ENCODE results near the gene TRIM74.
"Not testable (repeated sequence)": the region's sequence is repeated elsewhere in the genome, so short reads cannot be mapped to it uniquely, and the experiment has no call there.

TRIM74 gene

DNA sequence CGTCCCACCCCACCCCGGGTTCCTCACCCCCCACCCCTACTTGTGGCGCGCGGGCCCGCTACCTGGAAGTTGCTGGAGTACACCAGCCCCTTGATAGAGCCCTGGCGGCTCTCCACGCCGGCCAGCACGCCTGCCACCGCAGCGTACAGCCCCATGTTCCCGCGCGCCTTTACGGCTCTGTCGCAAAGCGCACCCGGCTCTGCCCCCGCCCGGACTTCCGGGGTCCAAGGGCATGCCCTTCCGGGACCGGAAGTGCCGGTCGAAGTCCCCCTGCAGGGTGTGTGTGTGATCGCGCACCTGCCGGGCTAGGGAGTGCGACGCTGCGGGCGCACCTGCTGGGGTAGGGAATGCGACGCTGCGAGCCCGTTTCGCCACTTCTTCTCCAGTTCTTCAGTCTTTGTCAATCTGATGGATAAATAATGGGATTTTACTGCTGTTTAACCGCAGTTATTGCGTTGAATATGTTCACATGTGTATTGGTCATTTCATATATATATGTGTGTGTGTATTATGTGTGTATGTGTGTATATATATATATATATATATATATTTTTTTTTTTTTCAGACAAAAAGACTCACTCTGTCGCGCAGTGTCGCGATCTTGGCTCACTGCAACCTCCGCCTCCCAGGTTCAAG is 14.6 kb downstream of the TRIM74 start:
- DNase-seq = not testable (repeated sequence)

DNA sequence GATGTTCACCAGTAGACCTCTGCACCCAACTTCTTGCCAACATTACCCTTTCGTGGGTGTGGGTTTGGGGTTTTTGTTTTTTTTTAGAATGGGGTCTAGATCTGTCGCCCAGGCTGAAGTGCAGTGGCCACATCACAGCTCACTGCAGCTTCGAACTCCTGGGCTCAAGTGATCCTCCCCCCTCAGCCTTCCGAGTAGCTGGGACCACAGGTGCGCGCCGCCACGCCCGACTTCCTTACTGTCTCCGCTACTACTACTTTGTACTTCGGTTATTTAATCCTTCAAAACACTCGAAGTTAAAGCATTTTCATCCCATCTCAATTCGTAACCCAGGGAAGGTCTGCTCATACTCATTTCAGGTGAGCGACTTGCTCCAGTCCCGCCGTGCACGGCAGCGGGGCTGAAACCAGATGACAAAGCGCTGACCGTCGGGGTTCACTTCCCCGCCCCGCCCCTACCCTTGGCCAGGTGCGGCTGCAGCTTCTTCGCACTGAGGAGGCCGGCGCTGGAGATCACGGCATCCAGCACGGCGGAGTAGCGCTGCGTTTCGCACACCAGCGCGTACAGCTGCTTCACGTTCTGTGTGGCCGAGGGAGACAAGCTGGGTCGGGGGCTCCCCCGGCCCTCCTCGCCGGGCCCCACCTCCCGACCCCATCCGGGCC is 15.2 kb downstream of the TRIM74 start:
- not testable (repeated sequence) for DNase-seq

DNA sequence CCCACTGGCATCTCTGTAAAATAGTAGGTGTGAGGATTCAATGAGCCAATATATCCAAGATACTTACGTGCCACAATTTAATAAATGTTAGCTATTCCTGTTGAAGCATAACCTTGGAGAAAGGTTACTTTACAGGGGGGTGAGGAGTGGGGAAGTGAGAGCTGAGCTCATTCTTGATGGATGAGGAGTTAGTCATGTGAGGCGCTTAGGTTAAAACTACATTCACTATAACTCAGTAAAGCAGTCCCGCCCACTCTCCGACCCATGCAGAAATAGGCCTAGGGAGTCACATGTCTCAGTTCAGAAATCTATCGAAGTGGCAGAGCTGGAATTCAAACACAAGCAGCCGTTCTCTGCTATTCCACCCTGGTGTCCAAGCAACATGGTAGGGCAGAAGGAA is 18.8 kb downstream of the TRIM74 start:
- not testable (repeated sequence) for DNase-seq

DNA sequence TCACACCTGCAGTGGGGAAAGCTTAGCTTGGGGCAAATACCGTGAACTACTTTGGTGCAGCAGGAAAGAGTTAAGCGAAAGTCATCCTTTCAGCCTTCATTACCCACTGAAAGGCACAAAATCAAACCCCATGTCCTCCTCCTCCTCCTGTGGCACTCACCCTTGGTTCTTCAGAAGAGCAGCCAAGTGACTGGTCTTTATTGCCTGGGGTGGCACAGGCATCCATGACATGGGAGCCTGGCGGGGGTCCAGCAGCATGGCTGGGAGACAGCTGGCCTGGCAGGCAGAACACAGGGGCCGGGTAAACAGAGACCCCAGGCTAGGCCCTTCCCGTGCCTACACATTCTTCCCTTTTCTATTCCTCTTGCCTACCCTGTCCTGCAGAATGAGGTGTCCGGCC is 19.6 kb downstream of the TRIM74 start:
- peak; percentile 0 for DNase-seq

DNA sequence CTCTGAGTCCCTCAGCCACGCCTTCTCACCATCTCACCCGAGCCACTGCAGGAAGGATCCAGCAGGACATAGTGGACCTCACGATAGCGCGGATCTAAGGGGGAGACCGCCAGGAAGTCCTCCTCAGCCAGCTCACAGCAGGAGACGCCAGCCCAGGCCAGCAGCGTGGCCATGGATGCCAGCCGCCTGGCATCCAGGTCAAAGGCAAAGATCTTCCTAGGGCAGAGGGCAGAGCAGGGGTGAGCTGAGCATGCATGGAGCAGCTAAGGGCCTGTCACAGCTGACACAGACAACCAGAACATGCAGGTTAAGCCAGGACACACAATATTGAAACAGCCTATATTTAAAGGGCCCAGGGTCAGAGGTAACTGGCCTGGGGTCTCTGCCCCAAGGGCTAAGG is 20.0 kb downstream of the TRIM74 start:
- DNase-seq = not testable (repeated sequence)

DNA sequence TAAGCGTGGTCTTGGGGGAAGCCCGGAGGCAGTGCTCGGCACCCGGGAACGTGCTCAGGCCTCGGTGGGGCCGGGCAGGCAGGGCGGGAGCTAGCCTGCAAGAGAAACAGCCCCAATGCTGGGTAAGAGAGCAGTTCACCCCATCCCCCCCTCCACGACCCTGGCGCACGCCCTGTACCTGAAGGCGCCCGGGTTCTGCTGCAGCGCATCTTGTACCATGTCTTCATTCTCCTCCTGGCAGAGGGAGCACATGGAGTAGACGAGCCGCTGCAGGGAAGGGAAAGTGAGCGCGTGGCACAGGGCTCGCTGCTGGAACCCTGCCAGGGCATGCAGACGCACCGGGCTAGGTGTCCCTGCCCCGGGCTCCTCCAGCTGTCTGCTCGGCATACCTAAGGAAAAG is 20.6 kb downstream of the TRIM74 start:
- not testable (repeated sequence) for DNase-seq

DNA sequence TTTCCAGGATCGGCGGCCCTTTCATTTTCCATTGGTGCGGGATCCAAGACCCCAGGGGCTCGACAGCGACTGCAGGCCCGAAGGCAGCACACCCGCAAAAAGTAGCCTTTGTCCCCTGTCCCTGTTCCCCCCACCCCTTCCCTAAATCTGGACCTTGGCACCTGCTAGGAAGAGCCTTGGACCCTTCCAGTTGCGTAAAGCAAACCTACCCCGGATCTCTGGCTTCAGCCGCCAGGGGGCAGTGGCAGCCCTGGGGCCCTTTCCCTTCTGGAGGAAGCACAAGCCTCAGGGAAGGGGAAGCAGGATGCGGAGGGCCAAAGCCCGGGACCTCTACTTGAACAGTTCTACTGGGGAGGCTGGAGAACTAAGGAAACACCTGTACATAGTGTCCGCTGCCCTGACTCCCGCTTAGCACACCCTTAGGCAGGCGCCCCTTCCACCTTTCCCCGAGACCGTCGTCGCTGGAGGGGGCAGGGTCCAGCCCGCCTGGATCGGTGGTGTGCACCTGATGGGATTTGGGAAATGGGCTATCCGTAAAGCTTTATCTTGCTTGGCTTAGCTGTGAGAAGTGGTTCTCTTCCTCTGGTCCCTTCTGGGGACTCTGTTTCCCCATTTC is 23.0 kb downstream of the TRIM74 start:
- DNase-seq = not testable (repeated sequence)

DNA sequence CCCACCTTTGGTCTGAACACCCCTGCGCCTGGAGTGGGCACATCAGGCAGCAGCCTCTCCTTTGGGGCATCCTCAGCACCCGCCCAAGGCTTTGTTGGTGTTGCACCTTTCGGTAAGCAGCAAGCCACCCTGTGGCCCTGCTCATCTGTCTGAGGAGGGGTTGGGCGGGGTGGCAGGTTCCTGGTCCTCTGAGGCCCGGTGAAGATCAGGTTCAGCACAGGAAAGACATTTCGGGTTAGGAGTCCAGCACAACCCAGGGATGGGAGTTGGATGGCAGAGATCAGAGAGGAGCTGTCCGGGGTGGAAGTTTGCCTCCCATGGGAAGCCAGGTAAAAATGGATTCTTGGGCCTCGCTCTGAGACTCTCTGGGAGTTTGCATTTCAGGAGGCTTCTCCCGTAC is 23.7 kb downstream of the TRIM74 start:
- not testable (repeated sequence) for DNase-seq

DNA sequence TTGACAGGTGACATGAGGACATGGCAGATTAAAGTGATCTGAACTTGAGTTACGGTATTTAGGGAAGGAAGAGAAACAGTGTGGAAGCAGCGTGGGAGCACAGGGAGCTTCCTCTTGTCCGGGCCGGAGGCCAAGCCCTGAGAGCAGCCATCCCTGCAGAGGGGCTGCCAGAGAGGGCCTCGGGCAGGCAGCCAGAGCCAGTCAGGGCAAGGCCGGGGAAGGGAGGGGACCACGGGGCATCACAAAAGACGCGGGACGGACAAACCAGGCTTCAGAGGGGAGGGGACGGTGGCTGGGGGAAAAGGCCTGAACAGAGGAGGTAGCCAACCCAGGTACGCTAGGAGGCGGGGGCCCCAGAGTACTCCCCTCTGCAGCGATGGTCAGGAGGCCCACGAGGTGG is 24.3 kb downstream of the TRIM74 start:
- not testable (repeated sequence) for DNase-seq

DNA sequence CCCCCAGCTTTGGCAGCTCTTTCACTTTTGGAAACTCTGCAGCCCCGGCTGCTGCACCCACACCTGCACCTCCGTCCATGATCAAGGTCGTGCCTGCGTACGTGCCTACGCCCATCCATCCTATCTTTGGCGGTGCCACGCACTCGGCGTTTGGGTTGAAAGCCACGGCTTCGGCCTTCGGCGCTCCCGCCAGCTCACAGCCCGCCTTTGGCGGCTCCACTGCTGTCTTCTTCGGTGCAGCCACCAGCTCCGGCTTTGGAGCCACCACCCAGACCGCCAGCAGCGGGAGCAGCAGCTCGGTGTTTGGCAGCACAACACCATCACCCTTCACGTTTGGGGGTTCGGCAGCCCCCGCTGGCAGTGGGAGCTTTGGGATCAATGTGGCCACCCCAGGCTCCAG is 26.3 kb downstream of the TRIM74 start:
- DNase-seq = not testable (repeated sequence)

DNA sequence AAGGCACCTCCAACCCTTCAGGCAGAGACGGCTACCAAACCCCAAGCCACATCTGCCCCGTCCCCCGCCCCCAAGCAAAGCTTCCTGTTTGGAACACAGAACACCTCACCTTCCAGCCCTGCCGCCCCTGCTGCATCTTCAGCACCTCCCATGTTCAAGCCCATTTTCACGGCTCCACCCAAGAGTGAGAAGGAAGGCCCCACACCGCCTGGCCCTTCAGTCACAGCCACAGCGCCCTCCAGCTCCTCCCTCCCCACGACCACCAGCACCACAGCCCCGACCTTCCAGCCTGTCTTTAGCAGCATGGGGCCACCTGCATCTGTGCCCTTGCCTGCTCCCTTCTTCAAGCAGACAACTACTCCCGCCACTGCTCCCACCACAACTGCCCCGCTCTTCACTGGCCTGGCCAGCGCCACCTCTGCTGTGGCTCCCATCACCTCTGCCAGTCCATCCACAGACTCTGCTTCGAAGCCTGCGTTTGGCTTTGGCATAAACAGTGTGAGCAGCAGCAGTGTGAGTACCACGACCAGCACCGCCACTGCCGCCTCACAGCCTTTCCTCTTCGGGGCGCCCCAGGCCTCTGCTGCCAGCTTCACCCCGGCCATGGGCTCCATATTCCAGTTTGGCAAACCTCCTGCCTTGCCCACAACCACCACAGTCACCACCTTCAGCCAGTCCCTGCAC is 27.1 kb downstream of the TRIM74 start:
- not testable (repeated sequence) for DNase-seq

DNA sequence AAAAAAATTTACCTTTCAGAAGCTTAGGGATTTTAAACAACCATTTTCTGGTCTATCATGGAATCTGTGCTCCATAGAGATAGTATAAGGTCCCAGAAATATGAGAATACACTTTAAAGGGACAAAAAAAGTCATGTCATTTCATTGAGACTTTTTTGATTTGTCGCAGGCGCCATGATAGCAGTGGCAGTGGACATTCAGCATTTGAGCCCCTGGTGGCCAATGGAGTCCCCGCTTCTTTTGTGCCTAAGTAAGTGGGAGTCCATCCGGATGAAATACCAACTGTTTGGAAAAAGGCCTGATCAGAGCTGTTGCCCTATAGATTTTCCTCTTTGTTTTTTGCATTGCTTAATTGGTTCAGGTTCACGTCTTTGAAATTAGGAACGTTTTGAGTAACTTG is 41.0 kb downstream of the TRIM74 start:
- DNase-seq = not testable (repeated sequence)

DNA sequence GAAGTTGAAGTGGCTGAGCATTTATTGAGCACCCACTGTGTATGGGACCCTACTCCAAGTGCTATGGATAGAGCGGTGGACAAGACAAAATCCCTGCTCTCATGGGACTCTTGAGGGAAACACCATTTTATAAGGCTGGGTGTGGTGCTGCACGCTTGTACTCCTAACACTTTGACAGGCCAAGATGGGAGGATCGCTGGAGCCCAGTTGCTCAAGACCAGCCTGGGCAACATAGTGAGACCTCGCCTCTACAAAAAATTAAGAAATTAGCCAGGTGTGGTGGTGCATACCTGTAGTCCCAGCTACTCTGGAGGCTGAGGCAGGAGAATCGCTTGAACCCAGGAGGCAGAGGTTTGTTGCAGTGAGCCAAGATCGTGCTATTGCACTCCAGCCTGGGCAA is 41.5 kb downstream of the TRIM74 start:
- not testable (repeated sequence) for DNase-seq

DNA sequence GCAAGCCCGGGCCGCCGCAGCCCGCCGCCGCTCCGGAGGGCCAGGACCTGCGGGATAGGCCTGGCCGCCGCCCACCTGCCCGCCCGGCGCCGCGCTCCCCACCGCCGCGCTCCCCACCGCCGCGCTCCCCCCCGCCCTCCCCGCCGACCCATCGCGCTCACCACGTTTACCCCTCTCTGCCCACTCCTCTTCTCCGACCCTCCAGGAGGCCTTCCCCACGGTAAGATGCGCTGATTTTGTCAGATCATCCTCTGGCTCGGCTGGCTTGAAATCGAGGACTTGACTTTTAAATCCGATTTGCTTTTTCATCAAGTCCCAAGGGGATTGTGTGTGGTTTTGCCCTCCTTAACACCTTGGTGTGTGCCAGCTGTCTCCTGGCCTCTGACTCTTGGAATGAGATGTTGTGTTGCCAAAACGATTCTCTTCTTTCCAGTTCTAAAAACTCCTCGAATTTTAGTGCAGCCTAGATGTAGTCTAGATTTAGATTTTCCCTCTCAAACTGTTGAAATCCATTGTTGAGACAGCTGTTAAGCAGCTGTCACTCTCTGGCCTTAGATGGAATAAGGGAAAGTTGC is 43.6 kb downstream of the TRIM74 start:
- DNase-seq = no peak

DNA sequence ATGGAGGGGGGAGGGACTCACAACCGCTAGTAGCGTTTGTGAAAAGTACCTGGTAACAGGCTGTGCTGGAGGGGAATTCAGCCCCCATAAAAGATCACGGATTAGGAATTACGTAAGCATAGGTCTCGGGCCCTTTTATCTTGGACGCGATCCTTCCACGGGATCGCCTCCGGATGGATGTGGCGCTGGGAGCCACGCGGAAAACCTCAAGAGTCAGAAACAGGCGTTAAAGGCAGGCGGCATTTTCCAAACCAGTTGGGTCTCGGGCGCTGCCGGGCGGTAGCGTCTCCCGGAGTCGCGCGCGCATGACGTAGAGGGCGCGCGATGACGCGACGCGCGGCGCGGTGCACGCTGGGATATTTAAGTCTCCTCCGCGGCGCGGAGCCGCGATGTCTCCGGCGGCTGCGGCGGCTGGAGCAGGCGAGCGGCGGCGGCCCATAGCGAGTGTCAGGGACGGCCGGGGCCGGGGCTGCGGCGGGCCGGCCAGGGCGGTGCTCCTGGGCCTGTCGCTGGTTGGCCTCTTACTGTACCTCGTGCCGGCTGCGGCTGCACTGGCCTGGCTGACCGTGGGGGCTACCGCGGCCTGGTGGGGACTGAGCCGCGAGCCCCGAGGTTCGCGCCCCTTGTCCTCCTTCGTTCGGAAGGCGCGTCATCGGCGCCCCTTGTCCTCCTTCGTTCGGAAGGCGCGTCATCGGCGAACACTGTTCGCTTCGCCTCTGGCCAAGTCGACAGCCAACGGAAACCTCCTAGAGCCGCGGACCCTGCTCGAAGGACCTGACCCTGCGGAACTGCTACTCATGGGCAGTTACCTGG is 44.3 kb downstream of the TRIM74 start, which contains the start of gene POM121:
Gene POM121 (plus strand): TSS at position 363 of the 813 bp plus-strand sequence. CDS start 27 bp downstream, at position 390.
- peak; percentile 7 for DNase-seq

DNA sequence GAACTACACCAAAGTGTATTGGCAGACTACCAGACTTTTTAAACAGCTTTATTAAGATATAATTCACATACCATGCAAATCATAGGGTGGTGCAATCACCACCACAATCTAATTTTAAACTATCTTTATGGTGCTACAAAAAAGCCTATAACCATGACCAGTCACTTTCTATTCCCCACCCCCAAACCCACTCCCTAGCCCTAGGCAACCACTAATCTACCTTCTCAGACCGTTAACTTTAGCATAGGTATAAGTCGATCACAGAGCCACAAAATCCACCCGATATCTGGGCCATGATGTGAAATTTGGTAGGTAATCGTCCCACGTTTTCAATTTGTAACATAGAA is 44.9 kb downstream of the TRIM74 start:
- DNase-seq = no peak

DNA sequence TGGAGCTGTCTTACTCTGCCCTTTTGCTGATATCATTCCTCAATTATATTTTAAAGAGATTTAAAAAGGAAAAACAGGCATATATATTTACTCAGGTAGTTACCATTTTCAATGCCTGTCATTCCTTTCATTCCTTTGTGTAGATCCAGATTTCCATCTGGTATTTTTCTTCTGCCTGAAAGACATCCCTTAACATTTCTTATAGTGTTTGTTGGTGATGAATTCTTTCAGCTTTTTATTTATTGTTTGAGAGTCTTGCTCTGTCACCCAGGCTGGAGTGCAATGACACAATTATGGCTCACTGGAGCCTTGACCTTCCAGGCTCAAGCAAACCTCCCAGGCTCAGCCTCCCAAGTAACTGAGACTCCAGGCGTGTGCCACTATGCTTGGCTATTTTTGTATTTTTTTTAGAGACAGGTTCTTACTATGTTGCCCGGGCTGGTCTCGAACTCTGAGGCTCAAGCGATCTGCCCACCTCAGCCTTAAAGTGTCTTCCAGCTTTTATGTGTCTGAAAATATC is 50.0 kb downstream of the TRIM74 start:
- DNase-seq = no peak

DNA sequence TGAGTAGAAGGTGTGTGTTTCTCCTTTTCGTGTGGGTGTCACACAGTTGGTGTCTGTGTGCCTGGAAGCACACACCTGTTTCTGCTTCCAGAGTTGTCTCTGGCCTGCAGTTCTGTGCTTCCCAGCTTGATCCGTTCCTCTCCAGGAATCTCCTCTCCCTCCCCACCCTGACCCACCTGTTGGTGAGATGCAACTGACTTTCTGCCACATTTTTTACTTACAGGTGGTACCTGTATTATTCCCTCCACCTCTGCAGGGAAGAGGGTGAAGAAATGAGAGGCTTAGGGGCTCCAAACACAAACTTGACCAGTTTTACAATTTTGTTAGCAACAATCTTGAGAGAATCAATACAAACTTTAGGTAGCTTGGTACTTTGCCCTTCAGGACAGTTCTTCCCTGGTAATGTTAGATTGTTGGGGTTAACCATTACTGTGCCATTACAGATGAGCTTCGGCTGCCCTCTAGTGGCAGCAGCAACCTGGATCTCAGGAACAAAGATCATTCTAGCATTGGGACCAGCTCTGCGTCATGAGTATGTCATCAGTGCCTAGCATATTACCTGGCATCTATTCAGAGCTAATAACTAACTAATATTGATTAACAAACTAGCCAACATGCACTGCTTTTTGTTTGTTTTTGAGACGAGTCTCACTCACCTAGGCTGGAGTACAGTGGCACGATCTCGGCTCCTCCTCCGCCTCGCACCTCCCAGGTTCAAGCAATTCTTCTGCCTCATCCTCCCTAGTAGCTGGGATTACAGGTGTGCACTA is 54.3 kb downstream of the TRIM74 start:
- DNase-seq = not testable (repeated sequence)

DNA sequence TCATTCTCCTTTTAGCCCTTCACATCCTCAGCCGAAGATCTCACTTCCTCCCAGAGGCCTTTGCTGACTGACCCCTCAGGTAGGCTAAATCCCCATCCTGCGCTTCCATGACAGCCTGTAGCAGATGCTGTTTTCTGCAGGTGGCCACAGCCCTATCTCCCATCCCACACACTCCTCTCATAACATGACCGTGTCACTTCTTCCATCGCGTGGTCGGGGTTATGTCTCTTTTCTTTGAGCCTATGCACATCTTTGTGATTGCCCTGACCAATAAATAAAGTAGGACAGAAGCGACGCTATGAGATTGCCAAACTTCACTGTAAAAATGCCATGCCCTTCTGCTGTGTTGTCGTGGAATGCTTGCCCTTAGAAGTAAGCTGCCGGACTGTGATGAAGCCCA is 55.5 kb downstream of the TRIM74 start:
- not testable (repeated sequence) for DNase-seq

DNA sequence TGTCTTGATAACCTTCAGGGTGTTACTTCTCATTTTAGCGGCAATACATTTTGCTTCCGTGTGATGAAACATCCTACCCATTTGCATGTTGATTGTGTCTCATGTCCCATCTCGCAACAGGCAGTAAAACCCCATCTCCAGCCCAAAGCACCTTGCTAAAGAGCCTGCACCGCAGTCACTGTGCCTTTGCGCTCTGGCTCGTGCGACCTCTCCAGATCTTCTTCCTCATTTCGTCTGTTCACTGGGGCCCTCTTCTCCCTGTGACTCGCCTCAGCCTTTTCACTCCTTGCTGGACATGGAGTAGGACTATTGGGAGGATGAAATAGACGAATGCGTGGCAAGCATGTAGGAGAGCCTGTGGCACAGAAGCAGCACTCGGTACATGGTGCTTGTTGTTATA is 57.9 kb downstream of the TRIM74 start:
- not testable (repeated sequence) for DNase-seq

Data from NCI-H446 treated with DMSO at 0.1 percent for 48 hours (cell line).